Esophagus muscularis mucosa (tissue), 4 donors: ENCODE results near the gene CHMP6. TPM values are rescaled to one million over a fixed set of nuclear protein-coding genes. Genes with fewer than 3 reads are reported as not detected.

Experiments
- DNase-seq: peaks from one replicate; pipeline ENCODE4 v3.0.0-alpha.2; 2017; ENCODE audit errors: extremely low spot score
- H3K27ac ChIP-seq, 4 donors: fragments of 200-600 bp; sonication (generic); replicated peaks in 1 of 4; 1 replicate in 3 of 4; 2 replicates in 1 of 4; pipeline ENCODE4 v1.5.1; 2016 to 2019; ENCODE audit warnings: mild to moderate bottlenecking in 1 of 4
- H3K27me3 ChIP-seq, 4 donors: fragments of 200-600 bp; sonication (generic); one replicate each; pipeline versions ENCODE4 v1.5.1 to v1.6.0; 2016 to 2019
- H3K36me3 ChIP-seq, 4 donors: fragments of 200-600 bp; sonication (generic); one replicate each; pipeline ENCODE4 v1.5.1; 2016 to 2019
- H3K4me1 ChIP-seq, 4 donors: fragments of 200-600 bp; sonication (generic); one replicate each; pipeline ENCODE4 v1.5.1; 2016 to 2019
- H3K4me3 ChIP-seq, 4 donors: fragments of 200-600 bp; sonication (generic); 1 replicate in 2 of 4; 2 replicates in 2 of 4; pipeline ENCODE4 v1.5.1; 2016 to 2019; ENCODE audit warnings: mild to moderate bottlenecking in 4 of 4, moderate library complexity in 1 of 4
- H3K9me3 ChIP-seq, 4 donors: fragments of 200-600 bp; sonication (generic); 1 replicate in 3 of 4; 2 replicates in 1 of 4; pipeline ENCODE4 v1.5.1; 2016 to 2019
- CTCF ChIP-seq, 3 experiments: fragments of 200-600 bp in 2 of 3; fragments of 450-650 bp in 1 of 3; sonication (generic) in 2 of 3; IDR thresholded peaks; one replicate each; pipeline ENCODE4 v1.5.1; 2017 to 2019; ENCODE audit warnings: antibody characterized with exemption in 3 of 3, mild to moderate bottlenecking in 2 of 3, moderate library complexity in 1 of 3
- EP300 ChIP-seq: sonication (generic); formaldehyde crosslinking; IDR thresholded peaks from one replicate; pipeline ENCODE4 v1.6.1; 2017; ENCODE audit warnings: antibody characterized with exemption
- POLR2A ChIP-seq: fragments of 450-650 bp; IDR thresholded peaks from one replicate; pipeline ENCODE4 v1.6.1; 2017; ENCODE audit warnings: antibody characterized with exemption, moderate library complexity, mild to moderate bottlenecking, low read depth
- POLR2AphosphoS5 ChIP-seq, 2 donors: sonication (generic); formaldehyde crosslinking; IDR thresholded peaks; one replicate each; pipeline ENCODE4 v1.6.1; 2017; ENCODE audit warnings: antibody characterized with exemption in 2 of 2
- WGBS: methylation state at CpG from one replicate; pipeline ENCODE4 v1.1.5; 2018; 5-methylcytosine and 5-hydroxymethylcytosine counted together
- intact Hi-C: fragments of 100-400 bp; cut with DNase I; formaldehyde crosslinking; loops from one replicate; pipeline ENCODE4 v1.15.1; 2023
- total RNA-seq, 4 donors: library from RNA; depleted of rRNA; stranded (reverse); fragments of >200 nt; gene quantifications; one replicate each; pipeline versions ENCODE4 v1.1.0 to v1.2.1, GENCODE V29; 2016

CHMP6 gene
- total RNA-seq, 4 donors from 2014 or later = 17.6 to 29.2 (median 25.8) TPM

- no peaks in the 10 kb centered on the region for H3K36me3 ChIP-seq
- WGBS = 90% methylated on average over 2 of the region's 13 CpGs
- TF ChIP-seq POLR2A = no peak
- no peak for TF ChIP-seq POLR2AphosphoS5 (IDR thresholded peaks at IDR 0.05)
- TF ChIP-seq EP300 = no peak
These were observed 19.8 kb upstream of the CHMP6 start for GRCh38 chr17:80971704-80972304.

GRCh38 chr17:80976701-80977100 lies 14.9 kb upstream of the CHMP6 start:
- no peak for TF ChIP-seq POLR2AphosphoS5 (IDR thresholded peaks at IDR 0.05)
- no peak for TF ChIP-seq POLR2A
- TF ChIP-seq CTCF (IDR thresholded peaks at IDR 0.05) = no peak
- no peak for TF ChIP-seq EP300
- no peak for DNase-seq
- 95% methylated on average over 3 of the region's 3 CpGs for WGBS
- Histone ChIP-seq H3K4me3 (no peak overlapping the region), H3K27me3 (peaks cover 0 to 16% (median 1%) of the 10 kb centered on the region in 4 donors), H3K36me3 (no peaks in the 10 kb centered on the region), H3K9me3 (no peaks in the 10 kb centered on the region), H3K27ac (no peak overlapping the region), H3K4me1 (peaks cover 7 to 24% (median 15%) of the 10 kb centered on the region in 4 donors)
- intact Hi-C loops = no loop called here

More at GRCh38 chr17:80971704-80972304, 19.8 kb upstream of the CHMP6 start:
- H3K9me3 ChIP-seq = no peaks in the 10 kb centered on the region
- no peak overlapping the region for H3K27ac ChIP-seq
- no peak overlapping the region for H3K4me3 ChIP-seq
- peaks cover 0 to 14% (median 0%) of the 10 kb centered on the region in 4 donors for H3K27me3 ChIP-seq
- H3K4me1 ChIP-seq = peaks cover 26 to 41% (median 37%) of the 10 kb centered on the region in 4 donors
- intact Hi-C loops = no loop called here
- DNase-seq = no peak

DNA sequence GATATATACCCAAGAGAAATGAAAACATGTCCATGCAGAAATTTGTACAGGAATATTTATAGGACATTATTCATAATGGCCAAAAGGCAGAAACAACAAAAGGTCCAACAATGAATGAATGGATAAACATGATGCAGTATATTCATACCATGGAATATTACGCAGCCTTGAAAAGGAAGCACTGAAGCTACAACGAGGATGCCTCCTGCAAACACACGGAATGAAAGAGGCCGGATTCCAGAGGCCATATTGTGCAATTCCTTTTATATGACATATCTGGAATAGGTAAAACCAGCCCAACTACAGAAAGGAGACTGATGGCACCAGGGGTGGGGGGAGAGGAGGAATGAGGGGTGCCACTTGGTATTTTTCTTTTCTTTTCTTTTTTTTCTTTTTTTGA lies 14.5 kb upstream of the CHMP6 start:
- H3K27ac ChIP-seq = no peak overlapping the region
- no peak overlapping the region for H3K4me3 ChIP-seq
- TF ChIP-seq EP300 (no peak), POLR2A (no peak), POLR2AphosphoS5 (IDR thresholded peaks at IDR 0.05) (no peak), CTCF (IDR thresholded peaks at IDR 0.05) (no peak)
- H3K36me3 ChIP-seq = no peaks in the 10 kb centered on the region
- peaks cover 0 to 11% (median 1%) of the 10 kb centered on the region in 4 donors for H3K27me3 ChIP-seq
- peaks cover 7 to 24% (median 15%) of the 10 kb centered on the region in 4 donors for H3K4me1 ChIP-seq
- DNase-seq = no peak
- WGBS = 90% methylated on average over 4 of the region's 4 CpGs
- no peaks in the 10 kb centered on the region for H3K9me3 ChIP-seq
- intact Hi-C loops = no loop called here

DNA sequence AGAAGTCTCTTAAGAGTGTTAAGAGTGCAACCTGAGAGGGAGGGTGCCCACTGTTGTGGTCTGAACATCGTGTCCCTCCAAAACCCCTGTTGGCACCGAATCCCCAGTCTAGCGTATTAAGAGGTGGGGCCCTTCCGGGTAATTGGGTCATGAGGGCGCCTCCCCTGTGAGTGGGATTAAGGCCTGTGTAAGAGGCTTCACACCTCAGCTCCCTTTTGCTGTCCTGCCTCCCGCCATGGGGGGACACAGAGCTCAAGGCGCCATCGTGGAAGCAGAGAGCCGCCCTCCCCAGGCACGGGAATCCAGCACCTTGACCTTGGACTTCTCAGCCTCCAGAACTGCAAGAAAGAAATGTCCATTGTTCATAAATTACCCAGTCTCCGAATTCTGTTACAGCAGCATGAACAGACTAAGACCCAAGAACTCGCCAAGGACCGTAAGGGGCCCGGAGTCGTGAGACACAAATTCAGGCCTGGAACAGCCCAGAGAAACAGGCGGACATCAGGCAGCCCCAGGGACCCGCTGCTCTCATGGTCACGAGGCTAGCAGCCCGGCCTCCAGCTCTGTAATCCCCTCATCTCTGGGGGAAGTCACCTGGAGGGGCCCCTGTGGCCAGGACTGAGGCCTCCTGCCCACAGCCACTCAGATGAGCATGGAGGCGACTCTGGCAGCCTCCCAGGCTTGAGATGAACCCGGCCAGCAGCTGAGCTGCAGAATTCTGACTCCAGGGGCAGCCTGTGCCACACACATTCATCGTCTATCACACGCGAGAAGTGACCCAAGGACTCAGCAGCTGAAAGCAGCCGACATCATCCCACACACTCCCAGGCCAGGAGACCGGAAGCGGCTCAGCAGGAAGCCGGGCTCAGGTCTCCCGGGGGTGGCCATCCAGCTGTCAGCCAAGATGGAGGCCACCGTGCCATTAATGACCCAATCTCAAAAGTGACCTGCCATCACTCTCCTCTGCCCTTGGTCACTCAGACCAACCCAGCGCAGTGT lies 12.8 kb upstream of the CHMP6 start:
- no peak for DNase-seq
- peaks cover 0 to 9% (median 1%) of the 10 kb centered on the region in 4 donors for H3K27me3 ChIP-seq
- peaks cover 7 to 25% (median 16%) of the 10 kb centered on the region in 4 donors for H3K4me1 ChIP-seq
- WGBS = 89% methylated on average over 25 of the region's 31 CpGs
- H3K36me3 ChIP-seq = no peaks in the 10 kb centered on the region
- no peaks in the 10 kb centered on the region for H3K9me3 ChIP-seq
- H3K27ac ChIP-seq = no peak overlapping the region
- TF ChIP-seq CTCF (IDR thresholded peaks at IDR 0.05) (no peak), POLR2AphosphoS5 (IDR thresholded peaks at IDR 0.05) (no peak), EP300 (no peak), POLR2A (no peak)
- no peak overlapping the region for H3K4me3 ChIP-seq
- intact Hi-C loops = no loop called here
